H9 (cell line): ENCODE measurements around the gene ALPI. TPM values are rescaled to one million over a fixed set of nuclear protein-coding genes. Genes with fewer than 3 reads are reported as not detected.
A peak's percentile ranks its signal among the peaks of the same experiment; 100 is the strongest.

Experiments used
- DNase-seq: peaks from one replicate; pipeline ENCODE4 v3.0.0-alpha.2; 2017
- H2AFZ ChIP-seq: one replicate; pipeline ENCODE4 v1.6.1; 2013; ENCODE audit warnings: mild to moderate bottlenecking, low read length, control low read depth, moderate library complexity
- H2AK5ac ChIP-seq: 2 replicates; pipeline ENCODE4 v1.6.1; 2013; ENCODE audit warnings: low read length, control low read depth, mixed read lengths; ENCODE audit not compliant: insufficient read length
- H2BK120ac ChIP-seq: one replicate; pipeline ENCODE4 v1.6.1; 2013; ENCODE audit warnings: low read depth, mild to moderate bottlenecking, low read length, control low read depth, inconsistent platforms; ENCODE audit not compliant: poor library complexity, severe bottlenecking
- H2BK12ac ChIP-seq: 2 replicates; pipeline ENCODE4 v1.6.1; 2013; ENCODE audit warnings: low read length, control low read depth, mixed read lengths, low read depth; ENCODE audit not compliant: insufficient read length
- H2BK15ac ChIP-seq: 2 replicates; pipeline ENCODE4 v1.6.1; 2013; ENCODE audit warnings: low read depth, low read length, control low read depth
- H2BK20ac ChIP-seq: one replicate; pipeline ENCODE4 v1.6.1; 2013; ENCODE audit warnings: low read depth, mild to moderate bottlenecking, low read length, control low read depth, inconsistent platforms; ENCODE audit not compliant: poor library complexity, severe bottlenecking
- H2BK5ac ChIP-seq: 2 replicates; pipeline ENCODE4 v1.6.1; 2013; ENCODE audit warnings: low read length, control low read depth, mixed read lengths; ENCODE audit not compliant: insufficient read length
- H3K14ac ChIP-seq: 2 replicates; pipeline ENCODE4 v1.6.1; 2013; ENCODE audit warnings: low read length, control low read depth; ENCODE audit not compliant: insufficient read depth
- H3K18ac ChIP-seq: 2 replicates; pipeline ENCODE4 v1.6.1; 2013; ENCODE audit warnings: low read depth, mild to moderate bottlenecking, mixed read lengths, low read length, control low read depth; ENCODE audit not compliant: insufficient read length
- H3K23ac ChIP-seq: 2 replicates; pipeline ENCODE4 v1.6.1; 2013; ENCODE audit warnings: low read length, control low read depth, mixed read lengths, low read depth; ENCODE audit not compliant: insufficient read length
- H3K23me2 ChIP-seq: 2 replicates; pipeline ENCODE4 v1.6.1; 2013; ENCODE audit warnings: low read depth, mild to moderate bottlenecking, mixed read lengths, low read length, control low read depth; ENCODE audit not compliant: insufficient read length, poor library complexity, severe bottlenecking
- H3K27ac ChIP-seq: 2 replicates; pipeline ENCODE4 v1.5.1; 2013; ENCODE audit warnings: low read length, control low read depth, mixed read lengths, low read depth; ENCODE audit not compliant: insufficient read length
- H3K27me3 ChIP-seq: 2 replicates; pipeline ENCODE4 v1.6.1; 2013; ENCODE audit warnings: low read length, control low read depth, inconsistent platforms; ENCODE audit not compliant: insufficient read depth
- H3K4ac ChIP-seq: 2 replicates; pipeline ENCODE4 v1.6.1; 2013; ENCODE audit warnings: low read depth, mild to moderate bottlenecking, control low read depth, inconsistent platforms, low read length, moderate library complexity
- H3K4me1 ChIP-seq: 2 replicates; pipeline ENCODE4 v1.6.1; 2013; ENCODE audit warnings: low read length, control low read depth, inconsistent platforms; ENCODE audit not compliant: insufficient read depth
- H3K4me2 ChIP-seq: 2 replicates; pipeline ENCODE4 v1.6.1; 2013; ENCODE audit warnings: low read length, control low read depth, mixed read lengths; ENCODE audit not compliant: insufficient read length, insufficient read depth
- H3K56ac ChIP-seq: 2 replicates; pipeline ENCODE4 v1.6.1; 2013; ENCODE audit warnings: low read depth, mild to moderate bottlenecking, mixed read lengths, low read length, control low read depth; ENCODE audit not compliant: insufficient read length
- H3K79me1 ChIP-seq: 2 replicates; pipeline ENCODE4 v1.6.1; 2013; ENCODE audit warnings: low read depth, mild to moderate bottlenecking, moderate library complexity, low read length, control low read depth, inconsistent platforms; ENCODE audit not compliant: insufficient read depth, poor library complexity, severe bottlenecking
- H3K79me2 ChIP-seq: 2 replicates; pipeline ENCODE4 v1.6.1; 2013; ENCODE audit warnings: low read length, control low read depth, inconsistent platforms; ENCODE audit not compliant: insufficient read depth
- H3K9ac ChIP-seq: 2 replicates; pipeline ENCODE4 v1.6.1; 2013; ENCODE audit warnings: low read length, control low read depth, mixed read lengths; ENCODE audit not compliant: insufficient read length; ENCODE audit errors: extremely low read depth
- H3K9me3 ChIP-seq: one replicate; pipeline ENCODE4 v1.6.1; 2013; ENCODE audit warnings: low read depth, low read length, inconsistent platforms; ENCODE audit not compliant: control insufficient read depth
- H3T11ph ChIP-seq: one replicate; pipeline ENCODE4 v1.6.1; 2013; ENCODE audit warnings: mild to moderate bottlenecking, low read length, control low read depth, inconsistent platforms
- H4K20me1 ChIP-seq: one replicate; pipeline ENCODE4 v1.6.1; 2013; ENCODE audit not compliant: control insufficient read depth, insufficient read length, insufficient read depth
- H4K5ac ChIP-seq: 2 replicates; pipeline ENCODE4 v1.6.1; 2013; ENCODE audit warnings: low read depth, mild to moderate bottlenecking, mixed read lengths, low read length, control low read depth; ENCODE audit not compliant: insufficient read length
- H4K8ac ChIP-seq: replicated peaks from 2 replicates; pipeline ENCODE4 v1.6.1; 2013; ENCODE audit warnings: low read length, control low read depth, mixed read lengths, low read depth; ENCODE audit not compliant: insufficient read length
- H4K91ac ChIP-seq: 2 replicates; pipeline ENCODE4 v1.6.1; 2013; ENCODE audit warnings: low read depth, mild to moderate bottlenecking, moderate library complexity, mixed read lengths, low read length, control low read depth; ENCODE audit not compliant: insufficient read length
- H3K27ac Mint-ChIP-seq, 3 experiments: 2 replicates in 2 of 3; 3 replicates in 1 of 3; pipeline ENCODE4 v1.8.0; 2020 to 2021; ENCODE audit warnings: mixed read lengths in 3 of 3, mild to moderate bottlenecking in 1 of 3, moderate library complexity in 1 of 3
- H3K27me3 Mint-ChIP-seq: 2 replicates; pipeline ENCODE4 v1.8.0; 2021; ENCODE audit warnings: low read depth, mild to moderate bottlenecking, moderate library complexity, mixed read lengths
- H3K36me3 Mint-ChIP-seq, 3 experiments: 2 replicates in 2 of 3; 3 replicates in 1 of 3; pipeline ENCODE4 v1.8.0; 2020 to 2021; ENCODE audit warnings: low read depth in 3 of 3, mixed read lengths in 3 of 3; ENCODE audit not compliant: insufficient read depth in 1 of 3
- H3K4me1 Mint-ChIP-seq, 2 experiments: 2 replicates each; pipeline ENCODE4 v1.8.0; 2020; ENCODE audit warnings: mixed read lengths in 2 of 2
- H3K4me3 Mint-ChIP-seq, 2 experiments: 2 replicates in 1 of 2; 3 replicates in 1 of 2; pipeline ENCODE4 v1.8.0; 2020 to 2021; ENCODE audit warnings: mild to moderate bottlenecking in 2 of 2, mixed read lengths in 2 of 2, moderate library complexity in 1 of 2
- H3K9me3 Mint-ChIP-seq, 2 experiments: 2 replicates in 1 of 2; 3 replicates in 1 of 2; pipeline ENCODE4 v1.8.0; 2020; ENCODE audit warnings: mild to moderate bottlenecking in 2 of 2, mixed read lengths in 2 of 2, moderate library complexity in 1 of 2
- WGBS: extraction: QIAGEN DNeasy Blood & Tissue Kit; methylation state at CpG from one replicate; pipeline ENCODE4 v1.1.7; 2013; ENCODE audit warnings: missing lambda C conversion rate, low lambda C conversion rate, mixed read lengths; ENCODE audit not compliant: insufficient read length; ENCODE audit errors: extremely low coverage; 5-methylcytosine and 5-hydroxymethylcytosine counted together
- total RNA-seq: library from RNA; stranded (reverse); gene quantifications from 2 replicates; pipeline ENCODE4 v1.2.1, GENCODE V29; 2021
- TF ChIP-seq, protein P1 (sequence below): fragments of 200-600 bp; sonication (generic); conservative IDR thresholded peaks from 3 replicates; pipeline ENCODE4 v1.8.0; 2021; ENCODE audit warnings: antibody characterized with exemption, mild to moderate bottlenecking

ALPI gene
- total RNA-seq, 1 experiment from 2014 or later: not detected

DNA sequence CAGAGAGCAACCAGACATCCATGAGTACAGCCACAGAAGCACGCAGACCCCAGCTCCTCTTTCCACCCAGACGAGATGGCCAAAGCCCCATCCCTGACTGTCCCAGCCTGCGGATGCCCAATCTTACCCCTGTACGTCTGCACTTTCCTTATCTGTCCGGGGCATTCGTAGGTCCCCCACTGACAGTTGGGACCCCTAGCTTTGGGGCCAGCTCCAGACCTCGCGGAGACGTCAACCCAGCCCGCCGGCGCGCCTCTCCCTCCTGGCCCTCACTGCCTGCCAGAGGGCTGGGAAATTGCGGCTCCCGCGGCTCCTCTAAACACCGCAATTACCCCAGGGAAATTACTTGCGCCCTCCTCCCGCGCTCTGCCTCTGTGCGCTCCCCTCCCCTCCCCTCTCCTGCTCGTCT, 29.4 kb downstream of the ALPI start:
- Histone ChIP-seq H4K8ac (no peak overlapping the region), H2BK12ac (no peak overlapping the region), H3K56ac (no peak overlapping the region), H3K79me1 (no peaks in the 10 kb centered on the region), H4K20me1 (no peaks in the 10 kb centered on the region), H4K91ac (no peak overlapping the region), H3K14ac (peak overlapping the region; percentile 26; the same call in 1 of the 2 replicates), H2BK15ac (no peak overlapping the region), H2BK120ac (no peak overlapping the region), H3K4me2 (peak overlapping the region; percentile 48), H3K4me1 (peaks cover 2% of the 10 kb centered on the region; the same call in 1 of the 2 replicates), H2BK5ac (no peak overlapping the region), H3K79me2 (no peaks in the 10 kb centered on the region), H4K5ac (no peak overlapping the region), H3K9ac (no peak overlapping the region), H3K23ac (no peak overlapping the region), H3K18ac (no peak overlapping the region), H3K23me2 (peaks cover 9% of the 10 kb centered on the region), H2BK20ac (no peak overlapping the region), H3K27ac (no peak overlapping the region), H3K4ac (no peak overlapping the region), H2AFZ (no peak overlapping the region), H3T11ph (no peak overlapping the region), H3K27me3 (peaks cover 34% of the 10 kb centered on the region), H2AK5ac (no peak overlapping the region), H3K9me3 (no peaks in the 10 kb centered on the region)
- WGBS: no CpG with 5 or more reads among the region's 22 CpGs
- TF ChIP-seq, protein P1, sequence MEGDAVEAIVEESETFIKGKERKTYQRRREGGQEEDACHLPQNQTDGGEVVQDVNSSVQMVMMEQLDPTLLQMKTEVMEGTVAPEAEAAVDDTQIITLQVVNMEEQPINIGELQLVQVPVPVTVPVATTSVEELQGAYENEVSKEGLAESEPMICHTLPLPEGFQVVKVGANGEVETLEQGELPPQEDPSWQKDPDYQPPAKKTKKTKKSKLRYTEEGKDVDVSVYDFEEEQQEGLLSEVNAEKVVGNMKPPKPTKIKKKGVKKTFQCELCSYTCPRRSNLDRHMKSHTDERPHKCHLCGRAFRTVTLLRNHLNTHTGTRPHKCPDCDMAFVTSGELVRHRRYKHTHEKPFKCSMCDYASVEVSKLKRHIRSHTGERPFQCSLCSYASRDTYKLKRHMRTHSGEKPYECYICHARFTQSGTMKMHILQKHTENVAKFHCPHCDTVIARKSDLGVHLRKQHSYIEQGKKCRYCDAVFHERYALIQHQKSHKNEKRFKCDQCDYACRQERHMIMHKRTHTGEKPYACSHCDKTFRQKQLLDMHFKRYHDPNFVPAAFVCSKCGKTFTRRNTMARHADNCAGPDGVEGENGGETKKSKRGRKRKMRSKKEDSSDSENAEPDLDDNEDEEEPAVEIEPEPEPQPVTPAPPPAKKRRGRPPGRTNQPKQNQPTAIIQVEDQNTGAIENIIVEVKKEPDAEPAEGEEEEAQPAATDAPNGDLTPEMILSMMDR: no peak
- Mint-ChIP-seq H3K27me3 (peaks cover 79% of the 10 kb centered on the region), H3K9me3 (no peaks in the 10 kb centered on the region), H3K36me3 (peaks cover 0 to 8% (median 0%) of the 10 kb centered on the region in 3 experiments; a peak in 3 of 7 replicates), H3K4me3 (peak overlapping the region; percentile 41 to 76), H3K4me1 (peaks cover 20 to 27% of the 10 kb centered on the region in 2 experiments), H3K27ac (no peak overlapping the region)
- no peak for DNase-seq
